ENCODE measurements around the gene EIF4G3. TPM values are rescaled to one million over a fixed set of nuclear protein-coding genes. Genes with fewer than 3 reads are reported as not detected.

Gene EIF4G3
- total and polyA plus RNA-seq, 2 of the 8 experiments (the other 6 are each of a cell fraction or from before 2014, with no cell fraction given) = 47.5 to 66.6 TPM

DNA sequence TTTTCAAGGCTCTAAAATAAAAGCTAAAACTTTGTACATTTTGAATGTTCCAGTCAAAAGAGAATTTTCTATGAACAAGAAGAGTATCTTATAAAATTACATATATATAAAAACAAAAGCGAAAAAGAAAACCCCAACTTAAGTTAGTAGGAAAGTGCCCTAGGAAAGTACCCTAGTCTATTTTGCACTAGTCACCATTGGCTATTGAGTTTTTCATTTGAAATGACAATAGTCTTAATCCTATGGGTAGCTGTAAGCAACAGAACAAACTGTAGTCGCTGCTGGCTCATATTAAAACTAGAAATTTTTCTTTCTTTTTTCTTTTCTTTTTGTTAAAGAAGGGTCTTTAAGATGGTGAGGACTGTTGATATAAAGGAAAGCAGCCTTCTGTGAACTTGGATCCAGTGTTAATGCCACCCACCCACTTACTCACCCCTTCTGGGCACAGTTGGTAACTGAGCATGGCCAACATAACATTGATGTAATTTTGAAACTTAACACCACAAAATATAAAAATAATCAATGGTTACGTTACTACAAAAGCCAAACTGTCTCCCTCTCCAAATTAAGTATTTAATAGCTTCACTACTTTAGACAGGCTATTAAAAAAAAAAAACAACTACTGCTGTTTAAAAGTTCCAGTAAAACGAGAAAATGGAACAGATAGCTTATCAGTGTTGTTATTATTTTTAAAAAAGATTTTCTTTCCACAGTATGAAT, 177.0 kb downstream of the EIF4G3 start (continued):
- TF ChIP-seq NANOG (IDR thresholded peaks at IDR 0.05; ENCODE audit: insufficient read depth, low read depth, low read length, poor library complexity, severe bottlenecking) (no peak), TEAD4 (IDR thresholded peaks at IDR 0.05; ENCODE audit: low read depth, low read length) (no peak), CHD2 (IDR thresholded peaks at IDR 0.05; ENCODE audit: low read length) (no peak), CTBP2 (IDR thresholded peaks at IDR 0.05; ENCODE audit: borderline replicate concordance, insufficient read depth, insufficient read length, low read length) (no peak), CHD1 (IDR thresholded peaks at IDR 0.05; ENCODE audit: low read depth, low read length) (no peak), EP300 (IDR thresholded peaks at IDR 0.05; ENCODE audit: borderline replicate concordance in 1 of 2, low read depth in 2 of 2, low read length in 2 of 2) (no peak), POLR2A (IDR thresholded peaks at IDR 0.05; ENCODE audit: control extremely low read depth in 1 of 2, low read depth in 2 of 2, low read length in 2 of 2) (no peak), SP1 (IDR thresholded peaks at IDR 0.05; ENCODE audit: low read depth, low read length) (no peak), TAF1 (IDR thresholded peaks at IDR 0.05; ENCODE audit: low read depth, low read length) (no peak)
- TF ChIP-seq, protein P1, sequence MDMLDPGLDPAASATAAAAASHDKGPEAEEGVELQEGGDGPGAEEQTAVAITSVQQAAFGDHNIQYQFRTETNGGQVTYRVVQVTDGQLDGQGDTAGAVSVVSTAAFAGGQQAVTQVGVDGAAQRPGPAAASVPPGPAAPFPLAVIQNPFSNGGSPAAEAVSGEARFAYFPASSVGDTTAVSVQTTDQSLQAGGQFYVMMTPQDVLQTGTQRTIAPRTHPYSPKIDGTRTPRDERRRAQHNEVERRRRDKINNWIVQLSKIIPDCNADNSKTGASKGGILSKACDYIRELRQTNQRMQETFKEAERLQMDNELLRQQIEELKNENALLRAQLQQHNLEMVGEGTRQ (IDR thresholded peaks at IDR 0.05; ENCODE audit: low read length) = no peak
